H54 (cell line): ENCODE data around the gene IPO4.
"Not testable (repeated sequence)": the region's sequence is repeated elsewhere in the genome, so short reads cannot be mapped to it uniquely, and the experiment has no call there.

Experiments
- DNase-seq: peaks from one replicate; pipeline ENCODE4 v3.0.0; 2011; ENCODE audit warnings: low spot score, mixed read lengths; ENCODE audit not compliant: insufficient read length
- FAIRE-seq: peaks from 3 replicates; lab custom pipeline; 2011; peaks lifted over from hg19 to GRCh38; lab: Jason Lieb, UNC
- POLR2A ChIP-seq: IDR thresholded peaks from 2 replicates; pipeline ENCODE4 v1.6.1; 2011; ENCODE audit warnings: low read depth, mild to moderate bottlenecking, low read length

Gene IPO4

DNA sequence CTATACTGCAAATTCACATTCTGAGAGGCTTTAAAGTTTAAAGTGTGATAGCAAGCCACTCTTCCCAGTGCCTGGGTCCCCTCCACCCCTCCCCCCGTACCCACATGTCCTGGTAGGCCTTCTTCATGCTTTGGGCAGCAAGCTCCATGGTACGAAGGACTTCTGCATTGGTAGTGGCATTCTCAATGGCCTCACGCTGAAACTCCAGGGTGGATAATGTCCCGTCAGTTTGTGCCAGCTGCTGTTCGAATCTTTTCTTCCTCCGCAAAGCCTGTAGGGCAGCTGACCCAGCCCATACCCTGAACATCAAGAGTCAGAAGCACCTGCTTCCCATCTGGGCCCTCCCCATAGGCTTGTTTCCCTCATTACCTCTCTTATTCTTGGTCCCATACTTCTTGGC lies 22.7 kb upstream of the IPO4 start:
- FAIRE-seq (no peak), DNase-seq (no peak)
- TF ChIP-seq POLR2A = no peak

DNA sequence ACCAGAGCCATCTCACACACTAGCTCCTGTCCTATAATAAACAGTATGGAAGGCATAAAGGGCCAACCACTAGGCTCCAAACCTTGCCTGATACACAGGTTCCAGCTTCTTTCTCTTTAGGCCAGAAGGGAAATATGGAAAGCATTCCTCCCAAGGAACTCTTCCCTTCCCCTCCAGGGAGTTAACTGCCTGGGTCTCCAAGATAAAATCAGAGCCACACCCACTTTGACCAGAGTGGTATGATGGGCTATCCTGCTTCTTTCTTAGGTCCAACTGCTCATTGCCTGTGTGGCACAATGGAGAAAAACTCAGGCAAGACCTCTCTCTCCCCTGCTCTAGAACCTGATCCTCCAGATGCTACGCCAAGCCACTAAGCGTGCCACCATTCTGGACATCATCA lies 19.0 kb upstream of the IPO4 start:
- DNase-seq (no peak), FAIRE-seq (no peak)
- TF ChIP-seq POLR2A = no peak

DNA sequence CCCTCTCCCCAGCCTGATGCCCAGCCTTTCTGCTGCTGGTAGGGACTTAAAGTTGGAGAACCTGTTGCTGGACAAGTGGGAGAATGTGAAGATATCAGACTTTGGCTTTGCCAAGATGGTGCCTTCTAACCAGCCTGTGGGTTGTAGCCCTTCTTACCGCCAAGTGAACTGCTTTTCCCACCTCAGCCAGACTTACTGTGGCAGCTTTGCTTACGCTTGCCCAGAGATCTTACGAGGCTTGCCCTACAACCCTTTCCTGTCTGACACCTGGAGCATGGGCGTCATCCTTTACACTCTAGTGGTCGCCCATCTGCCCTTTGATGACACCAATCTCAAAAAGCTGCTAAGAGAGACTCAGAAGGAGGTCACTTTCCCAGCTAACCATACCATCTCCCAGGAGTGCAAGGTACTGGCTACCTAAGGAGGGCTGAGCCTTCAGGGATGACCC lies 18.5 kb upstream of the IPO4 start:
- no peak for TF ChIP-seq POLR2A
- DNase-seq = no peak
- FAIRE-seq = no peak

DNA sequence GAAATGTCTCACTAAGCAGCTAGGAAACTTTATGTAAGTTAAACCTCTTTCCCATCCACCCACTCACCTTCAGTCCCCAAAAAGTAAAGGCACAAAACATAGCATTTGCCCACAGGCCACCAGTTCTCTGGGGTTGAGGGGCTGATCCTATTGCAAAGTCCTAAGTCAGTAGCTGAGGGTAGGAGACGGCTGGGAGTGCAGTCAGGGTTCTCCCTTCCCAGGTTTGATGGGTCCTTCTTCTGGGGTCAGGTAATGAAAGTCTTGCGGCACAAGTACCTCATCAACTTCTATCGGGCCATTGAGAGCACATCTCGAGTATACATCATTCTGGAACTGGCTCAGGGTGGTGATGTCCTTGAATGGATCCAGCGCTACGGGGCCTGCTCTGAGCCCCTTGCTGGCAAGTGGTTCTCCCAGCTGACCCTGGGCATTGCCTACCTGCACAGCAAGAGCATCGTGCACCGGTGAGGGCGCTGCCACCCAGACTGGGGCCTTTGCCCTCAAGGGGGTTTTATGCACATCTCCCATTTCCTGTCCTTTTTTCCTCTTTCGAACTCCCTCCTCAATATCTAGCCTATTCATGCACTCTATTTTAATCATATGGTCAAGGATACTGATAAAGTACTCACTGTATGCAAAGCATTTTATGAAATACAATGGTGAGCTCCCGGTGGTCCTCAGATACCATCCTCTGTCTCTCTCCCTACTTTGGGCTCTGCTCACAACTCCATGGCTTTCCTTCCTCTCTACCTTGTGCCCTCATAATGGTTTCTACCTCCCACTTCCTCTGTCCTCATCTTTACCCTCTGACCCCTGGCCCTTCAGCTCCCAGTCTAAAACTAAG lies 17.9 kb upstream of the IPO4 start:
- FAIRE-seq (no peak), DNase-seq (no peak)
- TF ChIP-seq POLR2A = no peak

DNA sequence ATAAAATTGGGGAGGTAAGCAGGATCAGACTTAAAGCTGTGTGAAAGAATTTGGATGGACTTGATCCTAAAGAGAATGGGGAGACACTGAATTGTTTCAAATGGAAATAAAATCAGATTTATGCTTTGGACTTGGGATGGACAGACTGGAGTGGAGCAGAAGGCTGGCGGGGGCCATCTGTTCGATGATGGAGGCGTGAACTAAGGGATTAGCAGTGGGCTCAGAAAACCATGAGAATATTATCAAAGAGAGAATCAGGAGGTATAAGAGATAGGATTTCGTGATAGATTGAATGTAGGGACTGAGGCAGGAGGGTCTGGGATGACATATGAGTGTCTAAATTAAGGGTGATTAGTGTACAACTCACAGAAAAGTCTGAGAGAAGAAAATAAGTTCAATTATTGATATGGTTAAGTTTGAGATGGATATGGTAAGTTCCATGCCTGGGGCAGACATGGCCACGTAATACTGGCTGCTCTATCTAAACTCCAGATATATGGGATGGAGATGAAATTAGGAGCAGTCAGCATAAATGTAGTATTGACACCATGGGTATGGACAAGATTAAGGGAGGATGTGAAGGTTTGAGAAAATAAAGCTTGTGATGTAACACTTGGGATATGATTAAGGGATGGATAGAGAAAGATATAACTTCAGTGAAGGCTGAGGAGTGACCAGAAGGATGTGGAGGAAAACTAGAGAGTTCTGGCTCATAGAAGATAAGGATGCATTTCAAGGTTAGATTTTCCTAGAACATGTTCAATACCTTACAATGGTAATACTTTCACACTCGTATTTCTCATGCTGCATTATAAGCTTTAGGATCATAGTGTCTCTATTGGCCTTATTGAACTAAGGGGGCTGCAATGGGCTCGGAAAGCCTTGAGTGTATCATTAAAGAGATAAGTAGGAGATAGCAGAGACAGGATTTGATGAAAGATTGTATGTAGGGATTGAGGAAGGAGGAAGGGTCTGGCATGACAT lies 15.8 kb upstream of the IPO4 start:
- DNase-seq (no peak), FAIRE-seq (no peak)
- TF ChIP-seq POLR2A = no peak

DNA sequence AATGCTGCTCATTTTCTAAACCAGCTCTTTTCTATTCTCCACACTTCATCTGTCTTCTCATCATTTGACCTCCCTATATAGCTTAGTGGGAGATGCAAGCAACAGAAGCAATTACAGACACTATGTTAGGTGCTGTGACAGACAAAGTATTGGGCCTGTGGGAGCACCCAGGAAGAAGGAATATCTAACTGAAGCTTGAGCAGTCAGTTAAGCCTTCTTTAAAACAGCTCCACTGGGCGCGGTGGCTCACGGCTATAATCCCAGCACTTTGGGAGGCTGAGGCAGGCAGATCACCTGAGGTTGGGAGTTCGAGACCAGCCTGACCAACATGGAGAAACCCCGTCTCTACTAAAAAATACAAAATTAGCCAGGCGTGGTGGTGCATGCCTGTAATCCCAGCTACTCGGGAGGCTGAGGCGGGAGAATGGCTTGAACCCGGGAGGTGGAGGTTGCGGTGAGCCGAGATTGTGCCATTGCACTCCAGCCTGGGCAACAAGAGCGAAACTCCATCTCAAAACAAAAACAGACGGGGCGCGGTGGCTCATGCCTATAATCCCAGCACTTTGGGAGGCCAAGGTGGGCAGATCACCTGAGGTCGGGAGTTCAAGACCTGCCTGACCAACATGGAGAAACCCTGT lies 14.8 kb upstream of the IPO4 start:
- not testable (repeated sequence) for FAIRE-seq, DNase-seq

DNA sequence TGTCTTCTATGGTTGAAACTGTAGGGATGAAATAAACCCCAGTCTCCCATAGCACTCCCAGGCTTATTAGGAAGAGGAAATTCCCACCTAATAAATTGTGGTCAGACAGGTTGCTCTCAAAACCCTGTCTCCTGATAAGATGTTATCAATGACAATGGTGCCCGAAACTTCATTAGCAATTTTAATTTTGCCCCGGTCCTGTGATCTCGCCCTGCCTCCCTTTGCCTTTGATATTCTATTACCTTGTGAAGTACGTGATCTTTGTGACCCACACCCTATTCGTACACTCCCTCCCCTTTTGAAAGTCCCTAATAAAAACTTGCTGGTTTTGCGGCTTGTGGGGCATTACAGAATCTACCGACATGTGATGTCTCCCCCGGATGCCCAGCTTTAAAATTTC lies 13.9 kb upstream of the IPO4 start:
- DNase-seq, FAIRE-seq: not testable (repeated sequence)

DNA sequence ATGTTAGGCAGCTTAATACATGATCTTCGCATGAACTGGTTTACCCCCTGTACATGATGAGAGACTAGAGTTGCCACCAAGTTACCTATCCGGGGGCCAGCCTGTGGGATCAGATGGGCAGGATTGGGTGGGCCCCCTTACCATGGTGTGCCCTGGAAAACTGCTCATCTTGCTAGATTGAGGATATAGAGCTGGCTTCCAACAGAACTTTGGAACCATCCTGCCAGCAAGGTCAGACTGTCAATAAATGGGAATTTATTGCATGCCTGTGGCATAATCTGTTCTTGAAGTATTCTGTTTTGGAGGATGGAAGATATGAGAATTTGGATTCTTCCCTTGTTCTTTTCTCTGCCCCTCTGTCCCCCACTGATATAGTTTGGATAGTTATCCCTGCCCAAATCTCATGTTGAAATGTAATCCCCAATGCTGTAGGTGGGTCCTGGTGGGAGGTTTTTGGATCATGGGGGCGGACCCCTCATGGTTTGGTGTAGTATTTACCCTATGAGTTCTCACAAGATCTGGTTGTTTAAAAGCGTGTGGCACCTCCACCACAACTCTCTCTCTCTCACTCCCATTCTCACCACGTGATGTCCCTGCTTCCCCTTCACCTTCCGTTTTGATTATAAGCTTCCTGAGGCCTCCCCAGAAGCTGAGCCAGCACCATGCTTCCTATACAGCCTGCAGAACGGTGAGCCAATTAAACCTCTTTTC lies 10.4 kb upstream of the IPO4 start:
- DNase-seq = no peak
- FAIRE-seq = no peak
- no peak for TF ChIP-seq POLR2A

DNA sequence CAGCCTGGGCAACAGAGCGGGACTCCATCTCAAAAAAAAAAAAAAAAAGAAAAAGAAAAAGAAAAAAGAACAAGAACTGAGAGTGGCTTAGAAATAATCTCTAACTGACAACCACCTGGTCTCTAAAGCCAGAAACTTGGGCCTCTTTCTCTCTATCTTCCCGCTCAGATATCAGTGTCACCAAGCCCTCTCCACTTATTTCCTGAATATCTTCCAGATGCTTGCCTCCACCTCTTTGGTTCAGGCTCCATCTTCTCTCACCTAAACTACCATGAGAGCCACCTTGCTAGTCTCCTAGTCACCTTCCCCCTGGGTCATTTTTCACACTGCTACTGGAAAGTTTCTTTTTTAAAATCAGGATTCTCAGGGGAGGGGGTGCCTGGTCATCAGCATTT lies 8.4 kb upstream of the IPO4 start:
- TF ChIP-seq POLR2A = no peak
- no peak for DNase-seq
- no peak for FAIRE-seq

DNA sequence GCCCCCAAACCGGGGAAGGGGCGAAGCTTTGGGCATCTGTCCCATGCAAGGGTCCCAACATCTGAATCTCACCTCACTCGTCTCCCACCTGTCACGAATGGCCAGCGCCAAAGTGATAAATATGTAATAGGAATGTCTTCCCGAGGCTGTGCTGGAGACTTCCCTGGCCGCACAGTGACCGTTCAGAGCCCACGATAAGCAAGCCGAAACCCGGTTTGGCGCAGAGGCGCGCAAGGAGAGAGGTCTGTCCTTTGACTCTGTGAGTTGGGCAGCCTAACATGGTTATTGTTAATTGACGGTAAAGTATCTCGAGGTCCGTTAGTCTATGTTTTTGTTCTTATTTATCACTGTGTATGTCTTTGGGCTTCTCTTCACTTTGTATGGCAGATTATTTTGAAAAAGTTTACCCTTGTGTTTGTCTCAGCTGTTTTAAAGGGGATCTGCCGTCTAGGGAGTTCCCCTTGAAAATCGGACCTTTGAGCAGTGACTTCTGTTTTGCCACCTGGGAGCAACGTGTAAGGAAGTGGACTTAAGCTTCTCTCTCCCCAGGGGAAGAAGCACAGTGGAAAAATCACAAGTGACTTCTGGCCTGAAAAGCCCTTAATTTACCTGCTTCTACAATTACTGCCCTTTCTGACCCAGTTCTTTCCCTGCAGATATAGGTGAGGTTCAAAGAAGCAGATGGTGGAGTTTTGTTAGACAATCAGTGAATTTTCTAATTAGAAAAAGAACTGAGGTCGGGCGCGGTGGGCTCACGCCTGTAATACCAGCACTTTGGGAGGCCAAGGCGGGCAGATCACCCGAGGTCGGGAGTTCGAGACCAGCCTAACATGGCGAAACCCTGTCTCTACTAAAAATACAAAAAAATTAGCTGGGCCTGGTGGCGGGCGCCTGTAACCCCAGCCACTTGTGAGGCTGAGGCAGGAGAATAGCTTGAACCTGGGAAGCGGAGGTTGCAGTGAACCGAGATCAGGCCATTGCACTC lies 7.7 kb upstream of the IPO4 start:
- TF ChIP-seq POLR2A = no peak
- DNase-seq (no peak), FAIRE-seq (no peak)

DNA sequence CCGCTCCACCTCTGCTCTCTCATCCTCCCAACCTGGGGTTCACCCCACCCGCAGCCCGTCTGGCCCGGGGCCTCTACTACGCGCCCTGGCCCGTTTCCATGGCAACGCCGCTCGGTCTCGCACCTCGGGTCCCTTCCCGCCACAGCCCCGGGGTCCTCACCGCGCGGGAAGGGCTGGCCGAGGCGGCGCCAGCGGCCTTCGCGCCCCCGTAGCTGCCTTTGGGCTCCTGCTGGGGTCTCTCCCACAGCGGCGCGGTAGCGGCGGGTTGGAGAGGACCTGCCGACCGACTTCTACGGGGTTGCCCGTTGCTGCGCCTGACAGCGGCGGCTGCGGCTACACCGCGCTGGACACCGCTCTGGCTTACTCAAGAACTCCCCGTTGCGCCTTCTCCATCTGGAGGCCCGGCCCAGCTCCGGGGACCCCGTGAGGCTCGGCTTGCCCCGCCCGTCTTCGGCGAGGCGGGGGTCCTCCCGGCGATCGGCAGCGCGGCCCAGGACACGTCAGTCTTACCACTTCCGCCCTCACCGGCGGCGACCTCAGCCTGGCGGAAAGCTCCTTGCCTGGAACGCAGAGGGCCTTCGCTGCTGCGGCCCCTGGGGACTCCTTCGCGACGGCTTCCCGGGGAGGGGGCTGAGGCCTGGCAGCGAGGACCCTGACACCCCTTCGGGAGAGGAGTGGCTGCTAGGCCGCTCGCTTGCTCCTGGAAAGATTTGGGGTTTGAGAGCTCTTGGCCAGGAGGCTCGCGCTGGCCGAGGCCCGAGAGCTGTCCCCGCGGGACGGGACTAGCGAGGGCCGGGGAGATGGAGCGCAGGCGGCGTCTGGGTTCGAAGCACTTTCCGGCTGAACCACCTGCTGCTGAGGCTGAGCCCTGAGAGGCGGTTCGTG lies 6.8 kb upstream of the IPO4 start, which contains the start of gene TM9SF1:
TSS of gene TM9SF1 (minus strand) at position 256 of the 885 bp plus-strand sequence. CDS start 422 bp downstream, outside the sequence.
- DNase-seq = peak; percentile 73
- TF ChIP-seq POLR2A = peak; percentile 71
- FAIRE-seq = no peak
